MM.1S (cell line): Measurements from ENCODE around the gene RERE.
"Not testable (repeated sequence)": the region's sequence is repeated elsewhere in the genome, so short reads cannot be mapped to it uniquely, and the experiment has no call there.

Experiments
- DNase-seq: peaks from one replicate; pipeline ENCODE4 v3.0.0-alpha.2; 2015
- H2AFZ ChIP-seq: fragments of 300-600 bp; sonication (generic); 2 replicates; pipeline ENCODE4 v1.6.0; 2016; ENCODE audit warnings: antibody characterized with exemption, low read length
- H3F3A ChIP-seq: fragments of 300-600 bp; sonication (generic); 2 replicates; pipeline ENCODE4 v1.6.1; 2016; ENCODE audit warnings: mild to moderate bottlenecking, antibody characterized with exemption, low read length, moderate library complexity, mixed read lengths; ENCODE audit not compliant: insufficient read depth
- H3K27ac ChIP-seq: fragments of 300-600 bp; sonication (generic); 2 replicates; pipeline ENCODE4 v1.5.1; 2016; ENCODE audit warnings: mild to moderate bottlenecking, low read length
- H3K27me3 ChIP-seq: fragments of 300-600 bp; sonication (generic); replicated peaks from 2 replicates; pipeline ENCODE4 v1.6.0; 2016; ENCODE audit warnings: low read length; ENCODE audit not compliant: insufficient read depth
- H3K36me3 ChIP-seq: fragments of 300-600 bp; sonication (generic); replicated peaks from 2 replicates; pipeline ENCODE4 v1.6.1; 2016; ENCODE audit warnings: mild to moderate bottlenecking, low read length, mixed read lengths; ENCODE audit not compliant: insufficient read depth
- H3K4me1 ChIP-seq: fragments of 300-600 bp; sonication (generic); 2 replicates; pipeline ENCODE4 v1.6.1; 2016; ENCODE audit warnings: low read length, mixed read lengths
- H3K4me2 ChIP-seq: fragments of 300-600 bp; sonication (generic); 2 replicates; pipeline ENCODE4 v1.6.0; 2016; ENCODE audit warnings: low read depth, low read length
- H3K4me3 ChIP-seq: fragments of 300-600 bp; sonication (generic); 2 replicates; pipeline ENCODE4 v1.5.1; 2016; ENCODE audit warnings: low read length, mixed read lengths
- H3K79me2 ChIP-seq: fragments of 300-600 bp; sonication (generic); 2 replicates; pipeline ENCODE4 v1.6.1; 2016; ENCODE audit warnings: mixed run types, low read length, mixed read lengths
- H3K9ac ChIP-seq: fragments of 300-600 bp; sonication (generic); 2 replicates; pipeline ENCODE4 v1.6.1; 2016; ENCODE audit warnings: low read length, mixed read lengths
- H3K9me2 ChIP-seq: fragments of 300-600 bp; sonication (generic); replicated peaks from 2 replicates; pipeline ENCODE4 v1.6.1; 2016; ENCODE audit warnings: mild to moderate bottlenecking, low read length, mixed read lengths; ENCODE audit not compliant: insufficient read depth
- H3K9me3 ChIP-seq: fragments of 300-600 bp; sonication (generic); replicated peaks from 2 replicates; pipeline ENCODE4 v1.6.1; 2016; ENCODE audit warnings: mild to moderate bottlenecking, low read length, mixed read lengths; ENCODE audit not compliant: insufficient read depth
- H4K20me1 ChIP-seq: fragments of 300-600 bp; sonication (generic); 2 replicates; pipeline ENCODE4 v1.6.1; 2016; ENCODE audit warnings: mild to moderate bottlenecking, low read length, moderate library complexity, mixed read lengths; ENCODE audit not compliant: insufficient read depth
- CTCF ChIP-seq: fragments of 300-600 bp; sonication (generic); IDR thresholded peaks from 2 replicates; pipeline ENCODE4 v1.5.1; 2016; ENCODE audit warnings: antibody characterized with exemption, low read length, mixed read lengths
- EZH2 ChIP-seq: fragments of 300-600 bp; sonication (generic); optimal IDR thresholded peaks from 2 replicates; pipeline ENCODE3; 2017; ENCODE audit warnings: low read depth, mild to moderate bottlenecking, antibody characterized with exemption, low read length, mixed read lengths
- EZH2phosphoT487 ChIP-seq: fragments of 300-600 bp; sonication (generic); IDR thresholded peaks from 2 replicates; pipeline ENCODE4 v1.6.1; 2018; ENCODE audit warnings: antibody characterized with exemption, low read length

Gene RERE

GRCh38 chr1:8597455-8597854 lies 220.0 kb downstream of the RERE start:
- no peaks in the 10 kb centered on the region for H3K36me3 ChIP-seq
- H3K27ac ChIP-seq = no peak overlapping the region; the same call in 1 of the 2 replicates
- no peaks in the 10 kb centered on the region for H3K9me2 ChIP-seq
- TF ChIP-seq EZH2 = no peak
- TF ChIP-seq CTCF = no peak
- no peak for TF ChIP-seq EZH2phosphoT487
- H4K20me1 ChIP-seq = no peaks in the 10 kb centered on the region
- H3K79me2 ChIP-seq = peaks cover 70% of the 10 kb centered on the region
- H3K4me2 ChIP-seq = no peak overlapping the region
- peaks cover 22% of the 10 kb centered on the region for H3F3A ChIP-seq
- no peak for DNase-seq
- no peak overlapping the region for H3K9ac ChIP-seq
- no peaks in the 10 kb centered on the region for H3K27me3 ChIP-seq
- peaks cover 25% of the 10 kb centered on the region for H3K4me1 ChIP-seq
- H2AFZ ChIP-seq = no peak overlapping the region
- H3K4me3 ChIP-seq = no peak overlapping the region
- H3K9me3 ChIP-seq = no peaks in the 10 kb centered on the region

GRCh38 chr1:8595941-8596340 lies 221.5 kb downstream of the RERE start:
- DNase-seq = peak; percentile 73
- Histone ChIP-seq H3K9ac (peak overlapping the region; percentile 17; the same call in 1 of the 2 replicates), H4K20me1 (no peaks in the 10 kb centered on the region), H3F3A (peaks cover 28% of the 10 kb centered on the region), H3K27ac (peak overlapping the region; percentile 72; the same call in 1 of the 2 replicates), H2AFZ (peak overlapping the region; percentile 7; the same call in 1 of the 2 replicates), H3K79me2 (peaks cover 70% of the 10 kb centered on the region), H3K4me3 (peak overlapping the region; percentile 52), H3K36me3 (no peaks in the 10 kb centered on the region), H3K27me3 (no peaks in the 10 kb centered on the region), H3K4me2 (peak overlapping the region; percentile 92), H3K9me3 (no peaks in the 10 kb centered on the region), H3K4me1 (peaks cover 30% of the 10 kb centered on the region), H3K9me2 (no peaks in the 10 kb centered on the region)
- no peak for TF ChIP-seq EZH2
- no peak for TF ChIP-seq EZH2phosphoT487
- no peak for TF ChIP-seq CTCF

- DNase-seq = no peak
- Histone ChIP-seq H3K79me2 (peaks cover 69% of the 10 kb centered on the region), H4K20me1 (no peaks in the 10 kb centered on the region), H3K27ac (peak overlapping the region; percentile 72; the same call in 1 of the 2 replicates), H3K9ac (peak overlapping the region; percentile 17; the same call in 1 of the 2 replicates), H3K4me1 (peaks cover 34% of the 10 kb centered on the region), H3K27me3 (no peaks in the 10 kb centered on the region), H3K9me2 (no peaks in the 10 kb centered on the region), H3F3A (peaks cover 33% of the 10 kb centered on the region), H3K4me3 (peak overlapping the region; percentile 52), H3K4me2 (peak overlapping the region; percentile 92), H3K9me3 (no peaks in the 10 kb centered on the region), H2AFZ (no peak overlapping the region), H3K36me3 (no peaks in the 10 kb centered on the region)
- no peak for TF ChIP-seq EZH2
Observed at GRCh38 chr1:8595332-8595731, 222.1 kb downstream of the RERE start.

GRCh38 chr1:8593292-8593691 lies 224.1 kb downstream of the RERE start:
- peaks cover 44% of the 10 kb centered on the region for H3K4me1 ChIP-seq
- H3K79me2 ChIP-seq = peaks cover 73% of the 10 kb centered on the region
- not testable (repeated sequence) for H3K9me3 ChIP-seq, H2AFZ ChIP-seq, H3K36me3 ChIP-seq, H3K9ac ChIP-seq, DNase-seq, H3K27me3 ChIP-seq, H3K4me2 ChIP-seq, H3K9me2 ChIP-seq, H3K4me3 ChIP-seq, H4K20me1 ChIP-seq, H3K27ac ChIP-seq
- H3F3A ChIP-seq = peaks cover 33% of the 10 kb centered on the region
